Inflammatory macrophage (primary cell): ENCODE data around the gene DAPK2.
A peak's percentile ranks its signal among the peaks of the same experiment; 100 is the strongest.

Experiments used
- DNase-seq, 2 donors: peaks; one replicate each; pipeline ENCODE4 v3.0.0-alpha.2; 2020 to 2022

Gene DAPK2

GRCh38 chr15:63996794-63997357 is 49.4 kb downstream of the DAPK2 start:
- DNase-seq: no peak

DNA sequence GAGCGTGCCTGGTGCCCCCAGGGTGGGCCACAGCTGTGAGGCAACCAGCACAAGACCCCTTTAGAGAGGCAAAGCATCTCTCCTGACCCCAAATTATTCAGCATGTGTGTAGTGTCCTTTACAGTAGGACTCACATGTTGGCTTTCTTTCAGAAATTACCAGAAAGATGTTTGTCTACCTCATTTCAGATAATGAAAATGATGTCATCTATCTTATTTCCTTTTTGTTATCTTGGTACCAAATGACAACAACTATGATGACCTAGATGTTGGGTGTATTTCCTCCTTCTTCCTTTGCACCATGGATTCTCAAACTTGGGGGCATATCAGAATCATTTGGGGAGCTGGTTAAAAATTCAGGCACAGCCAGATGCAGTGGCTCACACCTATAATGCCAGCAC is 50.5 kb downstream of the DAPK2 start:
- DNase-seq: no peak

- no peak for DNase-seq
Observed at GRCh38 chr15:63994073-63994600, 52.1 kb downstream of the DAPK2 start.

DNA sequence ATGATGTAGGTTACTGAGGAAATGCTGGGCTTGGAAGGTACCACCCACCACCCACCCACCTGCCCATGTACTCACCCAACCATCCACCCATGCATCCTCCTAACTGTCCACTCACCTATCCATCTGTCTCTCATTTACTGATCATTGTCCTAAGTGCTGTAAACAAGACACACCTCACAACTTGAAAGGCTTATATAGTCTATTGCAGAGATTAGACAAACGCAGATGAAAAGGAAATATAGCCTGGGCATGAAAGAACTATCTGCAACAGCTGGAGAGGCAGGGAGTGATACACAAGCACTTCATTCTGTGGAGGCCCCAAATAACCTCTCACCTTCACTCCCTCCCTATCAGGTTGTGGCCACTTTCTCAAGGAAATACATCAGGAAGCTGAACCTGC is 54.0 kb downstream of the DAPK2 start:
- DNase-seq: no peak

DNA sequence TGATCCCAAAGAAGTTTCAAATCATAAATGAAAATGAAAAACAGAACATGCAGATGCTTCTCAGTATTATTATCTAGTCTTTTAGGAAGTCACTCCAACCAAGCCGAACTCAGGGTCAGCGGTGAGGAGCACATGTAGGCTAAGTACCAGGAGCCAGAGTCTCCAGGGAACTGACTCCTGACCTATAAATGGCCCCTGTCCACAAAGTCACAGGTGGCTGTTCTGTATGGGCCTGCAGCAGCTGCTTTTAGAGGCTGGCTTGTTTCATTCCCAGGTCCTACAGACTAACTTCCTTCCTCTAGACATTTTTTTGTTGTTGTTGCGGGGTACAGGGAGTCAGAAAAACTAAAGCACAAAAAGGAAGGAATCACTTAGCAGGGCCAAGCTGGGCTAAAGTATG is 54.6 kb downstream of the DAPK2 start:
- DNase-seq: no peak

GRCh38 chr15:63990454-63990853 is 55.8 kb downstream of the DAPK2 start:
- DNase-seq: peak; percentile 47 to 64

DNA sequence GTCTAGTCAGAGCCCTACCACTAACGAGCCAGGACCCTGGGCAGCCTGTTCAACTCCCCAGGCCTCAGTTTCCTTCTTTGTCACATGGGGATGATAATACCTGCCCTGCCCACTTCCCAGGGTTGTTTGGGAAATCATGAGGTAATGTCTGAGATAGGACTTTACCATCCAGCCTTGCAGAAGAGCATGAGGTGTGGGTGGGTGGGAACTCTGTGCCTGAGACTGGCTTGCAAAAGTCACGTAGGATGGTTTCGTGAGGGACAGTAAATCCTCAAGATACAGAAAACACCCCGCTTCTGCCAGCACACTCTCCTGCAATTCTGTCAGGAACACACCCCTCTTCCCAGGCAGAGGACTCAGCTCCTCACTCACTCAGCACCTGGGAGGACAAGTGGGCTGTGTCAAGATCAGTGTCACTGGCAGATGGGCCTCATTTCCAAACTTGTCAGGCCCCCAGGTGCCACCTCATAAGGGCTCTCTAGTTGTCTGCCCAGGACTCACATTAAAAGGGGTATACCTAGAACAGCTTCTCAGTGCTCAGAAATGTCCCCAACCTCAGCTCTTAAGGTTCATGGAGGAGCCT is 58.4 kb downstream of the DAPK2 start:
- peak in 1 of 2 donors; percentile 53 for DNase-seq

- DNase-seq: peak; percentile 79 to 87
Observed at GRCh38 chr15:63986751-63987341, 59.4 kb downstream of the DAPK2 start.

GRCh38 chr15:63986185-63986680 is 60.1 kb downstream of the DAPK2 start:
- no peak for DNase-seq

DNA sequence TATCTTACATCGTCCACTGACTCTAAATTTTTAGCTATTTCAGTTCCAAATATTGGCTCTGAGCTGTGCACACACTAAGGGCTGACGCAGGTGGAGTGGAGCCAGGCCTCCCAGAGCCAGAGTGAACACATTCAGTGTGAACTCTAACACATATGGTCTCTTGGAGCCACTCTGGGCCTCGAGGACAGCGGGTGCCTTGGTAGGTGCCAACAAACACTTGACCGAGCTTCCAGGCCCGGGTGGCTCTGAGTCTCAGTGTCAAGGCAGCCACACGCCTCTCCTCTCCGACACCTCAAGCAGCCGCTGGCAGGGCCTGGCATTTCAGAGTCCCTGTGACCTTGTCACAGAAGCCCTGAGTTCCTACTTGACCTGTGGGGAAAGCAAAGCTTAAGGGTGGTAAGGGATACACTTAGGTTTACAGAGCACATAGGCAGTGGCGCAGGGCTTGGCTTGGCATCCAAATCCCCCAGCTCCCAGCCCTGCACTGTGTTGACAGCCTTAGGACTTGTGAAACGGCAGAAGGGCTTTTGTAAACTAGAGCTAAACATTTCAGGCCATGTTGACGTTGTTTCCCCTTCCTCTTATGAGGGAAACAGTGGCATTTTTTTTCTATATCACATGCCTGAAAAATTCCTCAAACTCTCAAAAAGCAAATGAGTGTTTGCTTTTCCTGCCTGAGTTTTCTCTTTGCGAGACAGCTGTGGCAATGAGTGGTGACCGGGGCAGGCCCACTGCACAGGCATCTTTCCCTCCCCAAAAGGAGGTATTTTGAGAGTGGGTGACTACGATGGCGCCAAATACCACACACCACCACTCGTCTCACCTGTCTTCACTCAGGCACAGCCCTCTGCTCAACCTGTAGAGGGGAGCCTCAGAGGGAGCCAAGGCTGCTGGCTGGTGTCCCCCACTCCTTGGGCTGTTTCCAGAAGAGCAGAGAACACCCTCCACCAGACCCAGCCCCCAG is 60.8 kb downstream of the DAPK2 start:
- peak; percentile 65 to 66 for DNase-seq

- DNase-seq: no peak
Observed at GRCh38 chr15:63984331-63984730, 62.0 kb downstream of the DAPK2 start.

DNA sequence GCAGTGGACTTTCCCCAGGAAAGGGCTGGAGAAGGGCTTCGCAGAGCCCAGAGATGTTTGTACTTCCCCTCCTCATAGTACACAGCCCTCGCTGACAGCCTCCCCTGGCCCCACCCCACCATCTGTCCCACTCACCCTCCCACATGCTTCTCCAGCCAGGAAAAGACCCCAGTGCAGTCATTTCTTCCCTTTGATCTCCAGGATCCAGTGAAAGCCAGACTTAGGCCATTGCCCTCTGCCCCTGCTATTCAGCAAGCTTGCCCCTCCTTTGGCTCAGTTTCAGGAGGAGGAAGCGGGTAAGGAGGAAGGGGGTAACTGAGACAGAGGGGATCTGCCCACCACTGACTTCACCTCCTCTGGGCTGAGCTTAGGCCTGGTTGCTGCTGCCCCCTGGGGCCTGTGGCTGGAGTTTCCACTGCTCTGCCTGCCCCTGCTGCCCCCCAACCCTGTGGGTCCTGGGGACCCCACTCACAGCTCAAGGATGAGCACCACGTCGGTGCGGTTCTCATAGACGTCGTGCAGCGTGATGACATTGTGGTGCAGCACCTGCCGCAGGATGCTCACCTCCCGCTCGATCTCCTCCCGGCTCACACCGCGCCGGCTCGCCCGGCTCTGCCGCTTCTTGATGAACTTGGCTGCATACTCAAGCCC is 63.1 kb downstream of the DAPK2 start:
- DNase-seq: no peak

GRCh38 chr15:63982381-63982854 is 63.9 kb downstream of the DAPK2 start:
- no peak for DNase-seq

DNA sequence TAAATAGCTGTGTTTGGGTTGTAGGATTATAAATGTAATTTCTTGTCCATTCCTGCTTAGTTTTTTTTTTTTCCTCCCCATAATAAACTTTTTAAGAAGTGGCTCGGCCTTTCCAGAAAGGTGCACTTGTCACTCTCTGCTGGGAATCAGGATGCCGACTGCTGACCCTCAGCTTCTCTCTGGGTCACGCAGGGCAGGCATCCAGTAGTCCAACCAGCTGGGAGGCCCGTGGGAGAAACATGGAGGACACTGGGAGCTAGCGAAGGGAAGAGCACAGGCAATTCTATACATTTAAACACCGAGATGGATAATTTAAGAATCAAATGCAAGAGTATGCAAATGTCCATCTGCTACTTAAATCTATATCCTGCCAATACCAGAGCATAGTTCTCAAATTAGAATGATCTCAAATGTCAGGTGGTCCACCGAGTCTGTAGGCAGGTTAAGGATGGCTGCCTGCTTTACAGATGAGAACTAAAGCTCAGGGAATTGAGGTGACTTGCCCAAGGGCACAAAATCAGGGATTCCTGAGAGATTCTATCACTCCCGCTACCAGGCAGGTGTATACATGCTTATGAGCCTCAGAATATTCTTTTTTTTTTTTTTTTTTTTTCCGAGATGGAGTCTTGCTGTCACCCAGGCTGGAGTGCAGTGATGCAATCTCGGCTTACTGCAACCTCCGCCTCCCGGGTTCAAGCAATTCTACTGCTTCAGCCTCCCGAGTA is 64.5 kb downstream of the DAPK2 start:
- no peak for DNase-seq

GRCh38 chr15:63979262-63979793 is 67.0 kb downstream of the DAPK2 start:
- no peak for DNase-seq

GRCh38 chr15:63978511-63979261 is 67.6 kb downstream of the DAPK2 start:
- DNase-seq: no peak

DNA sequence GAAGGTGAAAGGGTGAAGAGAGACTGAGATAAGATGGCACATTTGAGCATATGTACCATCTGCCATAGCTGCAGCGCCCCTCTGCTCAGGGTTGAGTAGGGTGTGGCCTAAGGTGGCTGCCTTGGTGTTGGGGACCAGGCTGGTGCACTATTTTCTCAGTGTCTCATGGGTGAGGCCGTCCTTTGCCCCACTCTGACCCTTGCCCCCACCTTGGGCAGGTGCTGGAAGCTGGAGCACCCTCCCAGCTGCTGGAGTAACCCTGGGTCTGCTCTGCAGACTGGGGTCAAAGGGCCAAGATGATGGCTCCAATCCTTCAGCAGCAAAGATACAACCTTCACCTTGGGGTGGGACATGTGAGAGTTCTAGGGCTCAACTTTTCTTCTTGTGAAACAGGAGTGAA is 69.2 kb downstream of the DAPK2 start:
- no peak for DNase-seq

DNA sequence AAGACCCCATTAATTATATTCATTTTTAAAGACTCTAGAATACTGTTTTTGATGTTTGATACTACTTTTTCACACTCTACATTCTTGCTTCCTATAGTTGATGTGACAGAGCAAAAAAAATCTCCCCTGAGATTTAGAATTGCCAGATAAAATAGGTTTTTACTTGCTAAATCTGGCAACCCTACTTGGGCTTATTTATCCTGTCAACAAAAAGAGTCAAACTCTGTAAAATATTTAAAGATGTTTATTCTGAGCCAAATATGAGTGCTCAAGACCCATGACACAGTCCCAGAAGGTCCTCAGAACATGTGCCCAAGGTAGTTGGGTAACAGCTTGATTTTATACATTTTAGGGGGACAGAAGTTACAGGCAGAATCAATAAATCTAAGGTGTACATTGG is 72.3 kb downstream of the DAPK2 start:
- DNase-seq: no peak

DNA sequence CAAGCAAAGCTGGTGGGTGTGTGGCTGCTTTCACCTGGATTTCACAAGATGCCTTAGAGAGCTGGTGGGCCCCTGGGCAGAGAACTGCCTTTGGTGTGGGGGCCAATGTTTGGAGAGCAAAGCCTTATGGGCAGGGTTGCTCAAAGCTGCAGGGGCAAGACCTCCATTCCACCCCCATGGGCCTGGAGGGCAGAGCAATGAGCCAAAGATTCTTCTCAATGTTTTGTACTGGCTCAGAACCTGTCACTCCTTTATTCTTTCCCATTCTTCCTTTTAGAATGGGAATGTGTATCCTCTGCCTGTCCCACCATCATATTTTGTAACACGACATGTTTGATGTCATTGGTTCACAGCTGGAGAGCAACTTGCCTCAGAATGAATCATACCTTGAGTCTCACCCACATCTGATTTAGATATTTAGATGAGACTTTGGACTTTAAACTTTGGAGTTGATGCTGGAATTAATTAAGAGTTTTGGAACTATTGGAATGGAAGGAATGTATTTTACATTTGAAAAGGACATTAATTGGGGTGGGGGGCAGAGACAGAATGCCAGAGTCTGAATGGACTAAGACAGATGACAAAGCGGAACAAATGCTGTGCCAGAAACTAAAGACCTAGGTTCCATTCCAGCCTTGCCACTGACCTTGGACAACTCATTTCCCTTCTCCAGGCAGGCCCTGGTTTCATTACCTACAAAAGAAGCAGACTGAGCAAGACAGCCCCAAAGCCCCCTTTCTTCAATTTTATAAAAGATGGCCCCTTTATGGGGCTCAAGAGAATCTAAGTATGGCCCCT is 72.9 kb downstream of the DAPK2 start:
- DNase-seq: no peak

GRCh38 chr15:63972801-63973200 is 73.5 kb downstream of the DAPK2 start:
- no peak for DNase-seq
